IPS-NIHi7 (cell line): Measurements from ENCODE around the gene CHAF1B.
A peak's percentile ranks its signal among the peaks of the same experiment; 100 is the strongest.
"Not testable (repeated sequence)": the region's sequence is repeated elsewhere in the genome, so short reads cannot be mapped to it uniquely, and the experiment has no call there.

Experiments used
- DNase-seq: peaks from one replicate; pipeline ENCODE4 v3.0.0; 2012; ENCODE audit warnings: mixed read lengths; ENCODE audit errors: extremely low spot score

The CHAF1B gene

DNA sequence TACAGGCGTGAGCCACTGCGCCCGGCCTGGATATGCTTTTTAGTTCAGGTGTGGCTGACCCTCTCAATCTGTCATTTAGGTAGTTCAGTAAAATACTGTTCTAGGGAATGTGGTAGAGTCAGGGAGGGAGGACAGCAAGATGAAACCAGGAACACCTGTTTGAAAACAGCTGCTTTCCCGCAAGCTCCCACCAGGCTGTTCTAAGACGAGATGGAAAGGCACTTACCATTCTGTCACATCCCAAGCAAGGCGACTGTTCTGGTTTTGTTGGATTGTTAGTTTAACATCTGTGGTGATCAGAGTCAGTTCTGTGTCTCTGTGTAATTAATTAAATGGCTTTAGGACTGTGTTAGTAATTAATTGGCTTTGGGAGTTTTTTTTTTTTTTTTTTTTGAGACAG lies 2.9 kb downstream of the CHAF1B start:
- no peak for DNase-seq

DNA sequence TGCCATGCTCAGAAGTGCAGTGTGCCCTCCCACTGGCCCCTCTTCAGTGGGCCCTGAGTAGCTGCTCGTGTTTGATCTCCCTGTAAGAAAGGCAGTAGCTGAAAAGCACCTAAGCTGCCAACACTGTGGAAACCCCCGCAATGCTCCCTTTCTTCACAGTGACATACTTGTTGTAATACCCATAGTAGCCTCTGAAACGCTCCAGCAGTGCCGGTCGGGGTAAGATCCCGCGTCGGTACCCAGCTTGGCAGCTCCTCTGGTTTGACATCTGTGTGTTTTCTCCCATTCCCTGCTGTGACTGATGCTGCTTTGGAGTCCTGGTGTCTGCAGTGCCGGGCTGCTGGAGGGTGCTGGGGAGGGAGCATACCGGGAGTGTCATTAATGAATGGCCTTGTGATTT lies 3.6 kb downstream of the CHAF1B start:
- peak; percentile 43 for DNase-seq

GRCh38 chr21:36391649-36392048 lies 6.5 kb downstream of the CHAF1B start:
- not testable (repeated sequence) for DNase-seq

- DNase-seq: no peak
These were observed 10.3 kb downstream of the CHAF1B start for GRCh38 chr21:36395353-36396111.

GRCh38 chr21:36396325-36396724 lies 11.1 kb downstream of the CHAF1B start:
- DNase-seq: no peak

DNA sequence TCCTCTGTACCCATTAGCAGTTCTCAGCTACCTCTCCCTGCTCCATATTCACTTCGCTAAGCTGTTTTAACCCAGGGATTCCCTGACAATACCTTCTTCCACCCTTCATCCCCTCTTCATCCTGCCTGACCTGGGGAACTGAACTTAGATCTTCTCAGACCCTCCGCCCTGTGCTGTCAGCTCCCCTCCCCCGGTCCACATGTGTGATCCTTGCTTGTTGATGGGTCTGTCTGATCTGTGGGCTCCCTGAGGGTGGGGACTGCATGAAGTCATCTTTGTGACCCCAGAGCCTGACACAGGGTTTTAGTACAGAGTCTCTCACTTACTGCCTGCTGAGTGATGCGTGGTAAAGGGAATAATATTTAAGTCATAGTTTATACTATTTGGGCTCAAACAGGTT lies 11.8 kb downstream of the CHAF1B start:
- DNase-seq: no peak

GRCh38 chr21:36397606-36398005 lies 12.4 kb downstream of the CHAF1B start:
- DNase-seq: no peak

- not testable (repeated sequence) for DNase-seq
These were observed 14.5 kb downstream of the CHAF1B start for GRCh38 chr21:36399736-36400135.

DNA sequence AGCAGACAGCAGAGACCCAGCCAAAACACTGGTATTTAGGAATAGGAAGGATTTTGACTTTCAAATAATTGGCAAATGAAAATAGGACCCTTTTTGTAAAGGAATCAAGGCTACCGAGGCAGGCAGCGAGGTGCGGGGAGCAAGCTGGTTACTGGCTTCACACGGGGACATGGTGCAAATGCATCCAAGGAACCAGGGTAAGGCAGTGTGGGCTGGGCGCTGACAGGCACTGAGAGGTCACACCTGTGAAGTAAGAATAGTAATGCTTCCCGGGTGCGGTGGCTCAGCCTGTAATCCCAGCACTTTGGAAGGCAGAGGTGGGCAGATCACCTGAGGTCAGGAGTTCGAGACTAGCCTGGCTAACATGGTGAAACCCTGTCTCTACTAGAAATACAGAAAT lies 15.5 kb downstream of the CHAF1B start:
- DNase-seq: no peak

GRCh38 chr21:36402339-36402738 lies 17.1 kb downstream of the CHAF1B start:
- no peak for DNase-seq

DNA sequence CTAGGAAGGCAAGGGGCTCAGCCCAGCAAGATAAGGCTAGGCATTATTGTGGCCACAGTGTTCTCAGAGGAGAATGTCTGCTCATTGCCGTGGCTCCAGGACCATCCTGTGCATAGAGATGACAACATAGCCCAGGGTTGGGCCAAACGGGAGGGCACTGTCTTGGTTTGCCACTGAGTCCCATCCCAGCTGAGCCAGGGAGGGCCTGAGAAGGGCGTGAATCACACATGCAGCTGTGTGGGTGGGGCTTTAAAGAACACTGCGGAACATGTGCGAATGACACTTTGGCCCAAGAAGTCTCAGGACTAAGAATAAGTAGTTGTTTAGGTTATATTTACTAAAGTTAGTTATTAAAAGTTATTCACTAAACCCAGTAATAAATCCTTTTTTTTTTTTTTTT lies 18.5 kb downstream of the CHAF1B start:
- no peak for DNase-seq

GRCh38 chr21:36408568-36408967 lies 23.4 kb downstream of the CHAF1B start:
- DNase-seq: no peak

DNA sequence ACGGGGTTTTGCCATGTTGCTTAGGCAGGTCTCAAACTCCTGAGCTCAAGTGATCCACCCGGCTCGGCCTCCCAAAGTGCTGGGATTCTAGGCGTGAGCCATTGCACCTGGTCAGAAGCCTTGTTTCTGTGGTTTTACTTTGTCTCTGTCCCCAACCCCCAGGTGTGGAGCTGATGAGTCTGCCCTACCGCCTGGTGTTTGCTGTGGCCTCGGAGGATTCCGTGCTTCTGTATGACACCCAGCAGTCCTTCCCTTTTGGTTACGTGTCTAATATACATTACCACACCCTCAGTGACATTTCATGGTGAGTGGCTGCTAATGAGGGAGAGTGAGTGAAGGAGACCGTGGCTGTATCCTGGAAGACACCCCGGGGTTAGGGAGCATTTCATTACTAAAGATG lies 26.1 kb downstream of the CHAF1B start:
- DNase-seq: no peak

- no peak for DNase-seq
These were observed 27.7 kb downstream of the CHAF1B start for GRCh38 chr21:36412916-36413315.

- DNase-seq: peak; percentile 44
These were observed 30.2 kb downstream of the CHAF1B start for GRCh38 chr21:36415375-36415774.

DNA sequence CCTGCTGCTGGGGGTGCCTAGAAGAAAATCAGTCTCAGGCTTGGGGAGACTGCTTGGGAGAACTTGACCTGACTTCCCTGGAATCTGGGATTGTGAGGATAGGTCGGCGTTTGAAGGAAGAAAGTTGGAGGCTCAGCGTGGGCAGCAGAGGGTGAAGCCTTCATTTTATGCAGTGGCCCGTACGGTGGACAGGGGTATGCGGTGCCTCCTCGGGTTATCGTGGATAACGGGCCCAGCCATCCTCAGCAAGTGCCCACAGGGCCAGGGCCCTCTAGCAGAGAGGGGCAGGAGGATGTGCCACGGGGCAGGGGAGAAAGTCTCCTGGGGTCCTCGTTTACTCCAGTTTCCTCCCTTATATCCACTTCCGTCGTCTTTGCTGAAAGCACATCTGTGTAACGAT lies 34.0 kb downstream of the CHAF1B start:
- no peak for DNase-seq

DNA sequence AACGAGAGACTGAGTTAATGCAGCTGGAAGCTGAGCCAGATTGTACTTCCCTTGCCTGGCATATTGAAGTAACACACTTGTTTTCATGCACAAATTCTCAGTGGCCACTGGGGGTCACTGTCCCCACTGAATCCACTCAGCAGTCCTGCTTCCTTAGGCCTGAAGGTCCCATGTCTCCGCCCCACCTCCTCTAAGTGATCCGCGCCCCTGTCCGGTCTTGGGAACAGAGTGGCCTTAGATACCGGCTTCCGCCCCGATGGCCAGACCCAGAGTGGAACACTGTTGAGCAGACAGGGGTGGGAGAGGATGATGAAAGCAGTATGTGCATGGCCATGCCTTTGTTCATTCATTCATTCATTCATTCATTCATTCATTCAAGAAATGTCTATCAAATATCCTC lies 34.8 kb downstream of the CHAF1B start:
- DNase-seq: peak; percentile 90

- DNase-seq: no peak
These were observed 35.6 kb downstream of the CHAF1B start for GRCh38 chr21:36420571-36421339.

DNA sequence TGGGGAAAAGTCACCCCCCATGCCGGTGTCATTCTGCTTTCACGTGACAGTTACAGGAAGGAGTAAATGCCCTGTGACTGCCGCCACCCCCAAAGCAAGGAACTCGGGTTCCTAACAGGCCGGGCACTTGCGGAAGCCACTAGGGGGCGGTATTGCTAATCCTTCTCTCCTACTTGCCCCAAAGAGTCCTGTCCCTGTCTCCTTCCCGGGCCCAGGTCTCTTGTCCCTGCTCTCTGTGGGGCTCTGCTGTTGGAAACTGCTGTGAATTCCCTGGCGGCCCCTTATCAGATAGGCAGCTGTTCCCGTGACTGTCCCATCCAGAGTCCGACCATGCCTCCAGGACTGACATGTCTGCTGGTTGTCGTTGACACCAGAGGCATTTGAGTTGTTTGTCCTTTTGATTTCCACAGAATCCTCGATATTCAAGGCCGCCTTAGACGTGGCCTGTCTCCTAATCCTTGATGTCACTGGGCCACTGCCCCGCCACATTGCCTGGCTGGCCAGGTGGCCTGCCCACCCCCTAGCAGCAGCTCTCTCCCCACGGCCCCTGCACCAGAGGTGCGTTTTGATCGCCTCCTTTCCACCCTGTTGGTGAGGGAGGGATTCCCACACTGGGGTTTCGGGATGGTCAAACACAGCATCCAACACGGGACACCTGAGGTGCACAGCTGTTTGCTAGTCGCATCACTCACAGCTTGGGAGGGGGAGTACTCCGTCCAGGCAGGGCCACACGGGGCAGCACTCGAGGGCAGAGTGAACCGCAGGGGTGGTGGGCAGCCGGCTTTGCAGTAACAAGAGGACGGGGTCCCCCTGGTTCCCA lies 37.3 kb downstream of the CHAF1B start:
- DNase-seq: peak; percentile 87

- no peak for DNase-seq
These were observed 38.7 kb downstream of the CHAF1B start for GRCh38 chr21:36423771-36424433.

GRCh38 chr21:36424592-36424991 lies 39.4 kb downstream of the CHAF1B start:
- no peak for DNase-seq

DNA sequence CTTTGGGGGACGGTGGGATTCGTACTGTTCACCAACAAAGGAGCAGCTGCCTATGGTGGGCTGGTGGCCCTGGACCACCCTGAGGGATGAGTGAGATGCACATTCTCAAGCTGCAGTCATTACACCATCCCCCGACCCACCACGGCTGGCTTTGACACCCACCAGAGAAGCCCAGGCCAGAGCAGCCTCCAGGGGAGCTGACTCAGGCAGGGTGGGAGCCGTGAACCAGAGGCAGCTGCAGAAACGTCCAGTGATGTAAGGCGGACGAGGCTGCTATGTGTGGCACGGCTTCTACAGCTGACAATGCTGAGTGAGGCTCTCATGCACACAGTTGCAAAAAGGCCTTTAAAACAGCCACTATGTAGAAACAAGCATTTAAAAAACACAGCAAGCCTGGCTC lies 40.1 kb downstream of the CHAF1B start:
- no peak for DNase-seq
